NCI-H510A (cell line): ENCODE results near the gene PRDX4.
"Not testable (repeated sequence)": the region's sequence is repeated elsewhere in the genome, so short reads cannot be mapped to it uniquely, and the experiment has no call there.

ENCODE experiments used
- DNase-seq: peaks from one replicate; lab custom pipeline; 2025; lab: John Stamatoyannopoulos, UW

The PRDX4 gene

DNA sequence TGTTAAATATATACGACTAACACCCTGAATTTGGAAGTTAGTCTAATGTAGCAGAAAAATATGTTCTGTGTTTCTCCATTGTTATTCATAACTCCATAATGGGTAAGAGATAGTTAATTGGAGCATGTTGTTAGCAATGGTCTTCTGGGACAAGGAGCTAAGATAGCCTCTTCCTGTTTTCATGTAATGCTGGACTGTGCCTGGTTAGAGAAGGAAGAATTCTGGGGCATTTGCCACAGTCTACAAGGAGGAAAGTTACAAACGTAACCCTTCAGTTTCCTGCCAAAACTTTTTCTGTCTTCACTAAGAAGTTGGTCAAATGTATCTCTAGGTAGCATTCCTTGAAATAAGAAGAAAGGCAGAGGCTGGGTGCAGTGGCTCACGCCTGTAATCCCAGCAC lies 5.8 kb downstream of the PRDX4 start:
- DNase-seq, result no peak

GRCh38 chrX:23676486-23676885 lies 9.2 kb downstream of the PRDX4 start:
- not testable (repeated sequence) for DNase-seq

- no peak for DNase-seq
These were observed 24.9 kb downstream of the PRDX4 start for GRCh38 chrX:23692166-23692565.

- DNase-seq, result peak; percentile 12
These were observed 27.3 kb downstream of the PRDX4 start for GRCh38 chrX:23694606-23695005.

DNA sequence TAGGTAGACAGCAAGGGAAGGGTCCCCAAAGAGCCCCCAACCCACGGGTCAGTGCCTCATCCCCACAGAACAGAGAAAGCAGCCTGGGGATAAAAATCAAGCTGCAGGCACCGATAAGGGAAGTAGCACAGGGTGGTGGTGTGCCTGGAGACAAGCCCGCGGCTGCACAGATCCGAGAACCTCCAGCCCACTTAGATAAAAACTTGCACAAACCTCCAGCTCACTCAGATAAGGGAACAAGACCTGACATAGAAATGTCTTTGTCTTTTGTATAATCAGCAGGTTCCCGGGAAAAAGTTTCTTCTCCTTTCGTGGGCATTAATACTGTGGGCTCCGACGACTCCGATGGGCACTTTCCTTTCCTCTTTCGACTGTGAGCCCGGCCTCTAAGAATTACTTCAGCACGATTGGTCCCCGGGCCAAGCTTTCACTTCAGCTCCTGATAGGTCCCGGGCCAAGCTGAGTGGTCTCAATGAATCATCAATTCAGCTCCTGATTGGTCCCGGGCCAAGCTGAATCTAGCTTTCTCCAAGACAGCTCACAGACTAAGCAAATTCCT lies 32.4 kb downstream of the PRDX4 start:
- no peak for DNase-seq

- no peak for DNase-seq
These were observed 37.4 kb downstream of the PRDX4 start for GRCh38 chrX:23704673-23705206.

DNA sequence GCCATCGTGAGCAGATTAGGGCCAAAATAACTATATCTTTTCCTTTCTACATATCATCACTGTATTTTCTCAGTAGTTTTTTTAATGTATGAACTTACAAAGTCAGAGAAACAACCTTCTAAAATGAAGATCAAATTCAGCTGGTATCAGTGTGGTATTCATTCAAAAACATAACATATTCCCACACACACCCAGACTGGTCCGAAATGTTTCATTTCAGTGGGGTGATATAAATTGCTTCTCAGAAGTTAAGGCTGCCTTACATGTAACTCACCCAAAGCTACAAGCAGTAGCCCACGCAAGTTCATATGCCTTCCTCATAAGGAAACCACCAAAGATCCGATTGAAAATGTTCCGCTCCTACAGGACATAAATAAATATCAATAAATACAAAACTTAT lies 37.9 kb downstream of the PRDX4 start:
- no peak for DNase-seq

GRCh38 chrX:23720117-23720677 lies 52.9 kb downstream of the PRDX4 start:
- DNase-seq, result no peak

- DNase-seq, result no peak
These were observed 58.9 kb downstream of the PRDX4 start for GRCh38 chrX:23726191-23726590.

GRCh38 chrX:23727206-23727605 lies 59.9 kb downstream of the PRDX4 start:
- no peak for DNase-seq

- DNase-seq, result no peak
These were observed 61.9 kb downstream of the PRDX4 start for GRCh38 chrX:23729214-23729613.

- no peak for DNase-seq
These were observed 64.7 kb downstream of the PRDX4 start for GRCh38 chrX:23731951-23732350.

DNA sequence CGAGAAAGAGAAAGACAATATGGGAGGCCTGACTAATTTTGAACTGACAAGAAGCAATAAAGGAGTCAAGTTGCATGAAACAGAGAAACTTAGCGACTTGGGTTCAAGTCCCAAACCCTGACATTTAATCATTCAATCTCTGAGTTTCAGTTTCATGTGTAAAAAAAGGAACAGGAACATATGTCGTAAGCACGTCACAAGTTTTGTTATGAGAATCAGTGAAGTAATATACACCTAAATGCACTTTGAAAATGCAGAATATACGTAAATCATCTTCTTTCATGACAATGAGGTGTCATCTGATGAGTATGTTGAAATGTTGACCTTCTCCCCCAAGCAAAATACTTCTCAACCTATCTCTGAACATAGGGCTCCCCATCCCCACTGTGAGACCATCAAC lies 65.4 kb downstream of the PRDX4 start:
- DNase-seq, result no peak
